Breast epithelium (tissue), 3 donors: ENCODE data around the gene HTR6.

Experiments
- POLR2A ChIP-seq: fragments of 450-650 bp; IDR thresholded peaks from one replicate; pipeline ENCODE4 v1.6.1; 2016; ENCODE audit warnings: antibody characterized with exemption, mild to moderate bottlenecking, moderate library complexity
- TF ChIP-seq, protein P1 (sequence below), 3 donors: fragments of 450-650 bp; IDR thresholded peaks; one replicate each; pipeline ENCODE4 v1.5.1; 2016 to 2017; ENCODE audit warnings: antibody characterized with exemption in 3 of 3, mild to moderate bottlenecking in 3 of 3, moderate library complexity in 3 of 3

DNA sequence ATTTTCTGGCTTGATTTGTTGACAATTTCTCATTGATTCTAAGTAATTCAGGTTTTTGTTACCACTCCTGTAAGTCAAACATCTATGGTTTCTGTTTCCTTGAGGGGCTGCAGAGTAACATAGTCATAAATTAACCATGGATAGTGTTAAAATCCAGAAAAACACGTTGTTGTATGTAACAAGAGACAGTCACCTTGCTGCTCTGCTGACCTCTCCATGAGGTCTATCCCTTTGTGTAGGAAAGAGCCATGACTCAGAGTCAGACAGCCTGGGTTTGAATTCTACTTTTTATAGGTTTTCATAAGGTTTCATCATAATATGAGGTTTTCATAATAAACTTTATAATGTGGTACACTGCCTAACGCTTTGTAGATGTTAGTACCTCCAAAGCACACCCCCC lies 48.2 kb upstream of the HTR6 start:
- TF ChIP-seq, protein P1, sequence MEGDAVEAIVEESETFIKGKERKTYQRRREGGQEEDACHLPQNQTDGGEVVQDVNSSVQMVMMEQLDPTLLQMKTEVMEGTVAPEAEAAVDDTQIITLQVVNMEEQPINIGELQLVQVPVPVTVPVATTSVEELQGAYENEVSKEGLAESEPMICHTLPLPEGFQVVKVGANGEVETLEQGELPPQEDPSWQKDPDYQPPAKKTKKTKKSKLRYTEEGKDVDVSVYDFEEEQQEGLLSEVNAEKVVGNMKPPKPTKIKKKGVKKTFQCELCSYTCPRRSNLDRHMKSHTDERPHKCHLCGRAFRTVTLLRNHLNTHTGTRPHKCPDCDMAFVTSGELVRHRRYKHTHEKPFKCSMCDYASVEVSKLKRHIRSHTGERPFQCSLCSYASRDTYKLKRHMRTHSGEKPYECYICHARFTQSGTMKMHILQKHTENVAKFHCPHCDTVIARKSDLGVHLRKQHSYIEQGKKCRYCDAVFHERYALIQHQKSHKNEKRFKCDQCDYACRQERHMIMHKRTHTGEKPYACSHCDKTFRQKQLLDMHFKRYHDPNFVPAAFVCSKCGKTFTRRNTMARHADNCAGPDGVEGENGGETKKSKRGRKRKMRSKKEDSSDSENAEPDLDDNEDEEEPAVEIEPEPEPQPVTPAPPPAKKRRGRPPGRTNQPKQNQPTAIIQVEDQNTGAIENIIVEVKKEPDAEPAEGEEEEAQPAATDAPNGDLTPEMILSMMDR (IDR thresholded peaks at IDR 0.05), result no peak
- no peak for TF ChIP-seq POLR2A
